GM19099 (cell line): ENCODE measurements around the gene GPR135.
A peak's percentile ranks its signal among the peaks of the same experiment; 100 is the strongest.

Experiments
- POLR2A ChIP-seq: IDR thresholded peaks from 3 replicates; pipeline ENCODE4 v1.6.1; 2011; ENCODE audit warnings: low read depth; ENCODE audit not compliant: insufficient read length; ENCODE audit errors: extremely low read depth

The GPR135 gene, protein sequence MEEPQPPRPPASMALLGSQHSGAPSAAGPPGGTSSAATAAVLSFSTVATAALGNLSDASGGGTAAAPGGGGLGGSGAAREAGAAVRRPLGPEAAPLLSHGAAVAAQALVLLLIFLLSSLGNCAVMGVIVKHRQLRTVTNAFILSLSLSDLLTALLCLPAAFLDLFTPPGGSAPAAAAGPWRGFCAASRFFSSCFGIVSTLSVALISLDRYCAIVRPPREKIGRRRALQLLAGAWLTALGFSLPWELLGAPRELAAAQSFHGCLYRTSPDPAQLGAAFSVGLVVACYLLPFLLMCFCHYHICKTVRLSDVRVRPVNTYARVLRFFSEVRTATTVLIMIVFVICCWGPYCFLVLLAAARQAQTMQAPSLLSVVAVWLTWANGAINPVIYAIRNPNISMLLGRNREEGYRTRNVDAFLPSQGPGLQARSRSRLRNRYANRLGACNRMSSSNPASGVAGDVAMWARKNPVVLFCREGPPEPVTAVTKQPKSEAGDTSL

DNA sequence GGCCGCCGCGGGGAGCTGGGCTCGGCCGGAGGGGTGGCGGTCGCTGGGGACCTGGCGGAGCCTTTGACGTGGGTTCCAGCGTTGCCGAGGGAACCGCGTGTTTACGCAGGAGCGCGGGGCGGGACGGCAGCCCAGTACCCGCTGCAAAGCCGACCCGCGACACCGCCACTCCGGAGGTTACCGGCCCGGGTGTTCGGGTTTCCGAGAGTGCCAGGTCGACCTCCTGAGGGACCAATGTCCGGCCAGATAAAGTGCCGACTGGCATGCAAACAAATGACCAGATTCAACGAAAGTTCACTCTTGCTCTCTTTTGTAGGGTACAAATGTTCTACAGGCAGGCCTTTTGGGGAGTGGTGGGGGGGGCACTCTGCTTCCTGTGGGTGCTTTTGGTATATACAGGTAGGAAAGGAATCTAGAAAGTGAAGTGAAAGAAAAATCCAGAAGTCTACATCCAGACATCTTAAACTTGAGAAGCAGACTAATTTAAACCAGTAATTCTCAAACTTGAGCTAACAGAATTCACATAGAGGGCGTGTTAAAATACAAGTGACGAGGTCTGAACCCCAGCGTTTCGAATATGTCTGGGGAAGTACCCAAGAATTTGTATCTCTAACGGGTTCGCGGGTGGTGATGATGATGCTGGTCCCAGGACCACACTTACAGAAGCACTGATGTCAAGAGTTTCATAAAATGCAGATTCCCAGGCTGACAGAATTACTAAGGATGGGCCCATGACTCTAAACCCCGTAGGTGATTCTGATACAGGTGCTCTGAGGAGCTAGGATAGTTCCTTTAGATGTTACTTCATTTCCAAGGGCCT lies at the start of gene GPR135:
TSS of gene GPR135 (minus strand) at position 65 of the 820 bp plus-strand sequence. CDS start 154 bp downstream, outside the sequence.
- no peak for TF ChIP-seq POLR2A

DNA sequence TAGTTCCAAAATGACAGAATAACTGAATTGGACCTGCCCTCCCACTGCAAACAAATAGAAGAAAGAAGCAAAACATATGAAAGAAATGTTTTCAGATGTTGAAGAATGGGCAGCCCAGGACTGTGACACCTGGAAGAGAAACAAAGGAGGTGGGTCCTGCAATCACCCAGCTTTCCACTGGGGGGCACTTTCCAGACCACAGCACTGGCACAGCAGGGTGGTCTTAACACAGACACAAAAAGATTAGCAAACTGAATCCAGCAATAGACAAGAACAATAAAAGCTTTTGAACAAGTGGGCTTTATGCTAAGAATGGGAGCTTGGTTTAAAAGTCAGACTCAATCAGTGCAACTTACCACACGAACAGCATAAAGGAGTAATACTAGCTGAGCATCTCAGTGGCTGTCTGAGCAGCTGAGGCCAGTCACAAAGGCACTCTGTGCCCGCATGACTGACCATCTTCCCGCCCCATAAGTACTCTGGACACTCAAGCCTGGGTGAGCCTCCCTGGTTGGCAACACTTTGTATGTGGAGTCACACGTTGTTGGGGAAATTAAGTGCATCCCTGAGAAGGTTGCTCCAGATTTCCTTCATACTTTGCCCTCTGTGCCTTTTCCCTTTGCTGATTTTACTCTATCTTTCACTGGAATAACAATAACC lies 46.9 kb upstream of the GPR135 start:
- TF ChIP-seq POLR2A, result no peak

DNA sequence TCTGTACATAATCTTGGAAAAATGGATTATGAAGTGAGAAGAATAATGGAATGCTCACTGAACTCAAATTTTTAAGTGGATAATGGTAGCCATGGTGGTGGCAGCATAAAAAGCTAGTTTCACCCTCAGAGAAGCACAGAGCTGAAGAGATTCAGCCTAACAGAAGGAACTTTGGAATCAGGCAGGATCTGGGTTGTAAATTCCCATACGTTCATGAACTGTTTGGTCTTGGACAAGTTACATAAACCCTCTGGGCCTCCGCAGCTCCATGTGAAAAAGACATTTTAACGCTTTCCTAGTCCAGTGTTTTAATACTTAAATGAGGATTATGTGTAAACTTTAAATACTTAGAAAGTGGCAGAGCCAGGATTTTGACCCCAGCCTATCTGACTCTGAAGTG lies 45.8 kb upstream of the GPR135 start:
- no peak for TF ChIP-seq POLR2A

DNA sequence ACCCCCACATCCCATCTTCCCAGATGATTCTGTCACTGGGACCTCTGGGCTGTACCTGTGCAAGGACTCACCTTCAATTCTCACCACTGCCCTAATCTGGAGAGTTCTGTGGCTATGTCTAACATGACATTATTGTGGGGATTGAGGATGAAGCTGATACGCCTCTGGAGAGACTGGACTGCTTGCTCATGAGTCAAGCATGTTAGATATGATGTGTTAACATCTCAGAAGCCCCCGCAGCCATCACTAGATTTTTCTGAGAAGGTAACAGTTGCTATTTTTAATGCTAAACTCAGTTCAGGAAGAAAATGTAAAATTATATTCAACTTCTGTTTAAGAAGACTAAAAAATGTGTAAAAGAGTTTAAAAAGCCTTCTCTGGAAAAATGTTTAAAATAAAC lies 44.8 kb upstream of the GPR135 start:
- no peak for TF ChIP-seq POLR2A

DNA sequence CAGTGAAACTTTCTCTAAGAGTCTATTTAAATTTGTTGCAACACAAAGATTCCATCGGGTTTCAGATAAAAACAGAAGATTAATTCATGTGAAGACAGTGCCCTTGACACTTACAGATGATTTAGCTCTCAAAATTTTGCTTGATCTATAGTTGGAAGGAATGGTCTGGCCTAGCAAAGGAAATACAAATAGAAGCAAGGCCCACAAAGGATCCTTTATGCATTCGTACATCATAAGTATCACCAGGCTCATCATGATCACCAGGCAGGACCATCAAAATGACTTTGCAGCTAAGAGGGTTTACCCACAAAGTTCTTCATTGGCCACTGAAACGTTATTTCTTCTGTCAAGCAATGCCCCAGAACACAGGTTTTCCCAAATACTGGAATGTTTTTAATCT lies 43.9 kb upstream of the GPR135 start:
- TF ChIP-seq POLR2A, result no peak

DNA sequence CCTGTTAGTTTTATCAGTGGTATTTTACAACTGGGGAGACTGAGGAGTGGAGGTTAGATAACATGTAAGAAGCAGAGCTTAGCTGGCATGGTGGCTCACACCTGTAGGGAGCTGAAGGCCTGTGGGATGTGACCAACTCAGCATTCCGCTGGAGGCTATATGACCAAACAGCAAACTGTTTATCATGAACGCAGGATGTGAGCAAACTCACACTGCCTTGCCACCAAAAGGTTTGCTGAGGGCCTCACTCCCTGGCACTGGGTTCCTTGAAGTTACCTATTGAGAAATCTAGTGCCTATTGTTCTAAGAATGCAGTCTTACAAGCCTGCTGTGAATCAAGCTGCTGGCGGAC lies 42.5 kb upstream of the GPR135 start:
- TF ChIP-seq POLR2A, result no peak

DNA sequence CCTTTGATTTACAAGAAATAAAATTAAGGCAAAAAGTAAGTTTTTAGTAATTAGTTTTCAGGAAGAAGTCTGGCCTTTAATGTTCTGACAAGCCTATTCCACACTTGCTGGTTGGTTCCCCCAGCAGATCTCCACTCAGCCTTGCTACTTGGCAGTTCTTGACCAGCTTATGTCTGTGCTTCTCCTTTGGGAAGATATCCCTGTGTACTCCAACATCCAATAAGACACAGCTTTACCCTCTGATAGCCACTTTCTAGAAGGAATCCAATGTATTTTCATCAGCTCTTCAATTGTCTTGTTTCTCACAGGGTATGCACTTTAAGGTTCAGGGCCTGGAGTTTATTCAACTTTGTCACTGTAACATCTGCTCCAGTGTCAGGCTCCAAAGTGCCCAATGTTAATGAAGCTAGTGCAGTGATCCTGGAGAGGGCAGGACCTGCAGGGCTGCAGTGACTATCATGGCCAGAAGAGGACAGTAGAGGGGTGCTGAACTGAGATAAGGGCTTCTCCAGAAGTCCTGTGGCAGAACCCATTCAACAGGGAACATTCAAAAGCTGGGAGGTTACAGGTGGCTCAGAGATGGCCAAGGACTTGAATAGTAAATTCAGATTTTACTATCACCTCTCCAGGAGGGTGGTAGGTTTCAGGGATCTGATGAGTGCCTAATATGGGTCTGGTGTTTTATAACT lies 42.0 kb upstream of the GPR135 start:
- no peak for TF ChIP-seq POLR2A

DNA sequence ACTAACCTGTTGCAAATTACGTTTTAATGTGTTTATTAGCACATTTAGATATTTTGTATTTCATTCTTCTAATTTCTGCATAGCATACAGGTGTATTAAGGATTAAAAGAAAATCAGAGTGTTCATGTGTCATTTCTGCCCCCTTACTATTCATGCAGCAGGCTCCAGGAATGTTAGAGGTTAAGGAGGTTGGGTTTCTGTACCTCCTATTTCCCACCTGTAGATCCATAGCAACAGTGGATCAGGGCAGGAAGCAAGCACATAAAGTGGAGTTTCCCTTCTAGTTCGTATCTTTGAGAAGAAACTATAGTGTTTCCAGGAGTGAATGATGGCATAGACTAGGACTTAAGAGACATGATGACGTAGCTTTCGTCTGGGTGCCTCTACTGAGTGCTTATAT lies 38.1 kb upstream of the GPR135 start:
- no peak for TF ChIP-seq POLR2A

DNA sequence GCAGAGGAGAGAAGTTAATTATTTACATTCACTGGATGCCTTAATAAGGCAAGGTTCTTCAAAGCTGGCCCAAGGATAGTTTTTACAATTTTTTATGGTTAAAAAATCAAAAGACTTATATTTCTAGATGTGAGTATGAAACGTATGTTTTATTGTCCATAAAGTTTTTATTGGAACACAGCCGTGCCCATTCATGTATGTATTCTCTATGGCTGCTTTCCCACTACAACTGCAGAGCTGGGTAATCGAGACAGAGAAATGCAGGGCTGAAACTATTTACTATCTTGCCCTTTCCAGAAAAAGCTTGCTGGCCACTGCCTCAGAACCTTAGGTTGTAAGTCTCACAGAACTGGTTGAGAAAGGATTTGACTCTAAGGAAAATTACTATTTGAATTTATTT lies 35.6 kb upstream of the GPR135 start:
- no peak for TF ChIP-seq POLR2A

DNA sequence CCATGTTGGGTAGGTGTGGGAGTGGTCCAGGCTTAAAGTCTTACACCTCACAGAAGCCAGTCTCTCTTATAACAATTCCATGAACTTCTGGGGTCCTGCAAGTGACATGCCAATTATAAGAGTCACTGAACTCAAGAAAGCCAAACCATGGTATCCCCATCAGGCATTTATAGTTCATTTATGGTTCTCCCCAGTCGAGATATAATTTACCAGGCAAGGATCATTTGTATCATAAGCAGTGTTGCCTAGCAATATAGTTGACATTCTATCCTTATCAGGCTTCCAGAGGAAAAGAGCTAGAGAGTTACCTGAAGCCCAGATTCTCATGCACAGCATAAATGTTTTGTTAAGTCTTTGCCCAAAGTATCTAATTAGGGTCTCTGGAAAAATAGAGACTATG lies 27.2 kb upstream of the GPR135 start:
- TF ChIP-seq POLR2A, result no peak

DNA sequence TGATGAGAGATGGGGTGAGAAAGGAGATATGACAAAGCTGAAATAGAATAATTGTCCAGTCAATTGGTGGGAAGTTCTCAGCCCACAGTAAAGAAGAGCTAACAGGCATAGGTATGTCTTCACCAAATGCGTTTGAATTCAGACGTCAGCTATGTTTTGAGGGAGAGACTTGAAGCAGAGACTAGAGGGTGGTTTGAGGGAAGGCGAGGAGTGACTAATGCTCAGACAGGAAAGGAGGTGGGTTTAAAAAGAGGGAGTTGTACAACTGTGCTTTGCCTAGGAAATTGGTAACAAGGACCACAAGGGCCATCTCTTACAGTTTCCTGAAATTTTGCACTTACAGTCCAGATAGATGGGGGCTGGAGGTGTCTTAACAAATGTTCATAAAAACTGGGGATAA lies 25.6 kb upstream of the GPR135 start:
- TF ChIP-seq POLR2A, result no peak

DNA sequence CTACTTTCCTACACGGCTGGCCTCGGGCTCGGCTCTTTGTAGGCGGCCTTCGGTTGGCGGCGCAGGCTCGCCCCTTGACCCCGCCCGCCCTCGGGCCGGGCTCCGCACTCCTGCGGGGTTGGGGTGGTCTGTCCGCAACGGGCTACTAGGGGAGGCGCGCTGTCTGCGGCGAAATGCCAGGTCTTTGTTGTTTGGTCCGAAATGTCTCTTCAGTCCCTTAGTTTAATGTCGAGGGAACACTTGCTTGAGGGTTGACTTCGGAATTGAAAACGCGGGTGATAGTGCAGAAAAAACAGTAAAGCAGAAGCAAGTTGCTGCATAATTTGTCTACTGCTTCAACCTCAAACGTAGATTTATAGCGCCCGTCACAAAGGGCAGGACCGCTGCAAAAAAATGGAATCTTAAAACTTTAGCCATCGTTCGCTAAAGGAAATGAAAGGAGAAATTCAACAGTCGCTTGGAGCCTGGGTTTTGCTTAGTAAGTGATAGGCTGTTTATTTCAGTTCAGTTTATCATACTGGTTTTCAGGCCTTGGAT lies 19.5 kb upstream of the GPR135 start:
- TF ChIP-seq POLR2A, result no peak

DNA sequence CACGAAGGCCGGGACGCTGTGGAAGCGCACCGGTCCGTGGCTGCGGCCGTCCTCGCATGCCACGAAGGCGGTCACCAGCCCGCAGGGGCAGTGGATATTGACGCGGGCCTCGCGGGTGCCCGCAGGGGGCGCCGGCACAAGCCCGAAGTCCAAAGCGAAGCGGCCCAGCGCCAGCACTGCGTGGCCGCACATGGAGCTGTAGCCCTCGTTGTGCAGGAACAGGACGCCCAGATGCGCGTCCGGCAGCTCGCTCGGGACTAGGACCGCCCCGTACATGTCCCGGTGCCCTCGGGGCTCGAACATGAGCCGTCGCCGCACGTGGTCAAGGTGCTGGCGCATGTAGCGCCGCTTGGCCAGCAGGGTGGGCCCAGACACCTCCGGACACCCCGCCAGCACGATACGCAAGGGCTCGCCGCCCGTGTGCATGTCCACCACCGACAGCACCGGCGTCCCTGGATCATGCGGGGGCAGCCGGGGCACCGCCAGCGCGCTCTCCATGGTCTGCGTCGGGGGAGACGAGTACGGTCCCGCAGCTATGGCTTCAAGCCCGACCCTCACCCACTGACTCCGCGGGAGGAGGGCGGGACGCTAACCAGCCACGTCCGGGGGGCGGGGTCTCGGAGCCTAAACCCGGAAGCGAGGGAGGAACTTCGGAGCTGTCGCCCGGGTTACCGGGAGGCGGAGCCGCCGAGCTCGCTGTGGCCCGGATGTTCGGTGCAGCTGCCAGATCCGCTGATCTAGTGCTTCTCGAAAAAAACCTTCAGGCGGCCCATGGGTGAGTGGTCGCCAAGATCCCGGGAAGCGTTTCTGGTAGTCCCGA lies 18.8 kb upstream of the GPR135 start, which contains the start of the genes JKAMP and L3HYPDH:
TSS of gene JKAMP (plus strand) at position 699 of the 820 bp plus-strand sequence. CDS start at position 772, 73 bp downstream.
TSS of gene L3HYPDH (minus strand) at position 590 of the 820 bp plus-strand sequence. CDS start at position 498, 92 bp downstream.
- peak; percentile 91 for TF ChIP-seq POLR2A

DNA sequence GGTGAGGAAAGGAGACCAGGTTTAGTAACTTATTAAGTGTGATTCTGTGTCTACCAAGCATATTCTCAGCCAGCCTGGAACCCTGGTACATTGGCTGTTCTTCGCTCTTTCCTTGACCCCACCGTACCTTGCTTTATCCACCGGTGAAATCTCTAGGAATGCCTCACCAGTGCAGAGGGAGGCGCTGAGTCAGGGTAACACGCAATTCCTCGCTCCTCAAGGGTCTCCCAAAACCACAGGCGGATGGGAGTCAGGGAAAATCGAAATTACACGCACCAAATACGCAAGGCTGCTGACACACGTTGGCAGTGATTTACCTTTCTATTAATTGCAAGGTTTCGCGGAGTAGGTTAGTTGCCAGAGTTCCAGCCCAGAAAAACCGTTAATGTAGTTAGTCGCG lies 18.2 kb upstream of the GPR135 start:
- no peak for TF ChIP-seq POLR2A
